ENCODE measurements around the gene TSPAN8. TPM values are rescaled to one million over a fixed set of nuclear protein-coding genes. Genes with fewer than 3 reads are reported as not detected.
"Not testable (repeated sequence)": the region's sequence is repeated elsewhere in the genome, so short reads cannot be mapped to it uniquely, and the experiment has no call there.

Gene TSPAN8
- total RNA-seq, 2 donors from 2014 or later: not detected

DNA sequence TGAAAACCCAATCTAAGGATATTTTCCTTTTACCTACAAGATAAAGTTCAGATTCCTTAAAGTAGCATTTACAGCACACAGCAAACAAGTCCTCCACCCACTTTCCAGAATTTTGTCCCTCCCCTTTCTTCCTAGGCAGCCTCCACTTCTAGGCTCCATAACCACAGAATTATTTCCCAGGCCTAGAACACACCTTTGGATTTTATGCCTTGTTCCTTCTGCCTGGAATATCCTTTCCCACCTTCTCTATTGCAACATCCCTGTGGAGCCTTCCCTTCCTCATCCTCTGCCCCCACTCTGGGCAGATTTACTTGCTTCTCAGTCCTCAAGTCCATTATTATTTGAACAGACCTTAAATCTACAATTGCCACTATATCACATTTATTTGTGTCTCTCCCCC lies 2.1 kb upstream of the TSPAN8 start:
- ATAC-seq (no peak), DNase-seq (no peak)
- H3K27me3 Mint-ChIP-seq: no peaks in the 10 kb centered on the region
- no peaks in the 10 kb centered on the region for H3K4me1 Mint-ChIP-seq
- no peaks in the 10 kb centered on the region for H3K9me3 ChIP-seq (ENCODE audit: control insufficient read depth, low read length, poor library complexity, severe bottlenecking)
- H3K27ac Mint-ChIP-seq: no peak overlapping the region
- no peaks in the 10 kb centered on the region for H3K36me3 Mint-ChIP-seq (ENCODE audit: low read depth)
- H3K4me3 Mint-ChIP-seq: no peak overlapping the region

DNA sequence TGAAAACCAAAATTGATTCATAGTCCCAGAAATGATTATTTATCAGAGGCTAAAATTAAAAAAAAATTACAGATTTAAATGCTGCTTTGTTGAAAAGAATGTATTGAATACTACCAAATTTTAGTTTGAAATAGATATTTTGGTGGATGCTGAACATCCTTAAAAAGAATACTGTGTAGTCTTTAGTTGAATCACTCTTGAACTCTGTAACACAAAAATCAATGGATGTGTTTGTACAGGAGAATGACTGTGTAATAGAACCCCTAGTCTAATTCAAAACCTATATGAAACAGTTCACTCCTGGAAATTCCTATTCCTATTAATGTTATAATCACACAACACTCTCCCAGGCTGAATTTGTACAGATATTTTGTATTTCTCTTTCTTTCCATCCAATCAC lies 1.5 kb upstream of the TSPAN8 start:
- DNase-seq (no peak), ATAC-seq (no peak)
- H3K27ac Mint-ChIP-seq: no peak overlapping the region
- H3K9me3 ChIP-seq (ENCODE audit: control insufficient read depth, low read length, poor library complexity, severe bottlenecking): no peaks in the 10 kb centered on the region
- H3K4me1 Mint-ChIP-seq: no peaks in the 10 kb centered on the region
- no peaks in the 10 kb centered on the region for H3K36me3 Mint-ChIP-seq (ENCODE audit: low read depth)
- no peak overlapping the region for H3K4me3 Mint-ChIP-seq
- no peaks in the 10 kb centered on the region for H3K27me3 Mint-ChIP-seq

DNA sequence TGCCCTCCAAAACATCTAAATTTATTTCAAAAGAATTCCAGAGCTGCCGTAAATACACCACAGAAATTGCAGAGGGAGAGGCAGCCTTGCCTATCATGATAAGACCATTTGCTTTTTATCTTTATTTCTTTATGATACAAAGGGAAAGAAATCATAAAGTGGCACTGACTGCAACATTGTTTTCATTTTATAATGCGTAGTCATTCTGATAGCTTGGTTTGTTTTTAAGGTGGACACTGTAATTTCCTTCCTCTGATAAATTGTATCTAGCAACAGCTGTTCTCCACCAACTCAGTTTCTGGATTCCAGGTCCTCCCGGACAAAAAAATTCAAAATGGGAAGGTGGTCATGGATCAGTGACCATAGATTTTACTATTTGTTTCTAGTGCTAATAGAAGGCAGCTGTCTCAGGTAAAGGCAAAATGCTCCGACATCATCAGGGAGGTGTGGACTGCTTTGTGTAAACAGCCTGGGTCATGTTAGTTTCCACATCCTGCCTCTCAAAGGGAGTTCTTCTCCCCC lies 623 bp upstream of the TSPAN8 start:
- H3K9me3 ChIP-seq (ENCODE audit: control insufficient read depth, low read length, poor library complexity, severe bottlenecking): no peaks in the 10 kb centered on the region
- Mint-ChIP-seq H3K4me3 (no peak overlapping the region), H3K27ac (no peak overlapping the region), H3K27me3 (no peaks in the 10 kb centered on the region), H3K36me3 (ENCODE audit: low read depth) (no peaks in the 10 kb centered on the region), H3K4me1 (no peaks in the 10 kb centered on the region)
- ATAC-seq (no peak), DNase-seq (no peak)

DNA sequence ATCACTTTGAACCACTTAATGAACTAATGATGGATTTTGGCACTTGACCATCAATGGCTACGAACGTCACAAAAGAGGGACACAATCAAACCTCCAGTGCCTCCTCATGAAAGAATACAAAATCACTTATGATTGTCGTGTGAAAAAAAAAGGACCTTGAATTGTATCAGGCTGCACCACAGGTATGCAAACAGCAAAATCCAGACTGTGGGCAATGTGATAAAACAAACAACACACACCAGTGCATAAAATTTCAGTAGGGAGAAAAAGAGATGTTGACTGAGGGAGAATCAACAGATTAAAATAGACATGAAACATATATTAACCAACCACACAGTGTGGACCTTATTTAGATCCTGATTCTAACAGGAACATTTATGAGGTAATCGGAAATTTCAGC lies 2.6 kb downstream of the TSPAN8 start:
- no peak for DNase-seq
- H3K27ac Mint-ChIP-seq: no peak overlapping the region
- no peak for ATAC-seq
- H3K36me3 Mint-ChIP-seq (ENCODE audit: low read depth): no peaks in the 10 kb centered on the region
- no peaks in the 10 kb centered on the region for H3K4me1 Mint-ChIP-seq
- H3K4me3 Mint-ChIP-seq: no peak overlapping the region
- no peaks in the 10 kb centered on the region for H3K9me3 ChIP-seq (ENCODE audit: control insufficient read depth, low read length, poor library complexity, severe bottlenecking)
- H3K27me3 Mint-ChIP-seq: no peaks in the 10 kb centered on the region

DNA sequence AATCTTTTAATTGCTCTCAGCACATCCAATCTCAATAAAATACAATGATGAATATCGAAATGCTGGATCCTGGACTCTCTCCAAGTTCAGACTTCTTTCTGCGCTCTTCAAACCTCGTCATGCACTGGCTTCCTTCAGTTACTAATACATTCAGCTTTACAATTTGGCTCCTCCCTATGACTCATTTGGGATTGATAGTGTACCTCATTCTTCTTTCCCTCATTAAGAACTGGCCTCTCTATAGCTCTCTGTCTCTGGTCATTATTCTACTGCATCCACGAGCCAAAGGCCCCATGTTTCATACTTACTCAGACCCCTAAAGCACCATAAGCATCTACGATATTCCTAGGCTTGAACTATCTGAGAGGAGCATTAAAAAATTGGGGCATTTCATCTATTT lies 4.9 kb downstream of the TSPAN8 start:
- Mint-ChIP-seq H3K27me3 (no peaks in the 10 kb centered on the region), H3K4me3 (no peak overlapping the region), H3K27ac (no peak overlapping the region), H3K36me3 (ENCODE audit: low read depth) (no peaks in the 10 kb centered on the region), H3K4me1 (no peaks in the 10 kb centered on the region)
- no peak for ATAC-seq
- no peaks in the 10 kb centered on the region for H3K9me3 ChIP-seq (ENCODE audit: control insufficient read depth, low read length, poor library complexity, severe bottlenecking)
- no peak for DNase-seq

DNA sequence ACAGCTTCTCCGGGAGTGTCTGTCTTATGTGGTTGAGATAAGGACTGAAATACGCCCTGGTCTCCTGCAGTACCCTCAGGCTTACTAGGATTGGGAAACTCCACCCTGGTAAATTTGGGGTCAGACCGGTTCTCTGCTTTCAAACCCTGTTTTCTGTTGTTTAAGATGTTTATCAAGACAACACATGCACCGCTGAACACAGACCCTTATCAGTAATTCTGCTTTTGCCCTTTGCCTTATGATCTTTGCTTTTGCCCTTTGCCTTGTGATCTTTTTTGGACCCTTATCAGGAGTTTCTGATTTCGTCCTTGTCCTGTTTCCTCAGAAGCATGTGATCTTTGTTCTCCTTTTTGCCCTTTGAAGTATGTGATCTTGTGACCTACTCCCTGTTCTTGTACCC lies 7.8 kb downstream of the TSPAN8 start:
- not testable (repeated sequence) for H3K27ac Mint-ChIP-seq; H3K9me3 ChIP-seq (ENCODE audit: control insufficient read depth, low read length, poor library complexity, severe bottlenecking); ATAC-seq; H3K27me3 Mint-ChIP-seq; H3K4me1 Mint-ChIP-seq; DNase-seq; H3K4me3 Mint-ChIP-seq; H3K36me3 Mint-ChIP-seq (ENCODE audit: low read depth)

DNA sequence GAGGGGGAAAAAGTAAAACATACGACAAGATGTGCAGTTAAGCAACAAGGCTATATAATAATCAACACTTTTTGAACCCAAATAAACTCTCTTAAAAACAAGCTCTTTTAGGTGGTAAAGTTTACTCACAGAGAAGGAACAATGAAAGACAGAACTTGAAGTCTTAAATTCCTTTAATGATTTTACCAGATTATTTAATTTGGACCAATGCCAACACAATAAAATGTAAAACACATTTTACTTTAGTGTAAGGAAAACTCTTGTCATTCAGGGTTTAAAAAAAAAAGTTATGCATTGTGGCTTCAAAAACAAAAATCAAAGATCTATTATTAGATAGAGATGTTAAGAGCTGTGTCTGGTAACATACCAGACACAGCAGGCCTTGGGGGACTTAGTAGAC lies 13.1 kb downstream of the TSPAN8 start:
- H3K4me3 Mint-ChIP-seq: no peak overlapping the region
- no peaks in the 10 kb centered on the region for H3K36me3 Mint-ChIP-seq (ENCODE audit: low read depth)
- DNase-seq: no peak
- H3K4me1 Mint-ChIP-seq: no peaks in the 10 kb centered on the region
- no peak overlapping the region for H3K27ac Mint-ChIP-seq
- no peaks in the 10 kb centered on the region for H3K9me3 ChIP-seq (ENCODE audit: control insufficient read depth, low read length, poor library complexity, severe bottlenecking)
- ATAC-seq: no peak
- no peaks in the 10 kb centered on the region for H3K27me3 Mint-ChIP-seq

DNA sequence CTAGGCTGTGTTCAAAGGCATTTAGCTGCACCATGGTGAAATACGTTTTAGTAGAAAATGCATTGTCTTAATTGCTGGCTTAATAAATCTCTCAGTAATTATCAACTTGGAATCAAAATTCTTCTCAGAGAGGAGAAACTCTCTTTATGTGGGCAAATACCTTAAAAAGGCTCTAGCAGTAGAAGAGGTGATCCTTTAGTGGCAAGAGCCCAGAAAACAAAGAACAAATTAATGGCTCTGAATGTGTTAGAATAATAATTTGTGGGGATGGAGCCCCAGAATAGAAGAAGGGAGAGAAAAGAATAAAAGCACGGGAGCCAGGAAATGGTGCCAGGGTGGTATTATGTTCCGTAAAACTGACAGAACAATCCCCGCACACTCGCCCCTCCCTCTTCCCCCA lies 14.8 kb downstream of the TSPAN8 start:
- no peak for ATAC-seq
- Mint-ChIP-seq H3K4me1 (no peaks in the 10 kb centered on the region), H3K4me3 (no peak overlapping the region), H3K27ac (no peak overlapping the region), H3K27me3 (no peaks in the 10 kb centered on the region), H3K36me3 (ENCODE audit: low read depth) (no peaks in the 10 kb centered on the region)
- DNase-seq: no peak
- no peaks in the 10 kb centered on the region for H3K9me3 ChIP-seq (ENCODE audit: control insufficient read depth, low read length, poor library complexity, severe bottlenecking)

DNA sequence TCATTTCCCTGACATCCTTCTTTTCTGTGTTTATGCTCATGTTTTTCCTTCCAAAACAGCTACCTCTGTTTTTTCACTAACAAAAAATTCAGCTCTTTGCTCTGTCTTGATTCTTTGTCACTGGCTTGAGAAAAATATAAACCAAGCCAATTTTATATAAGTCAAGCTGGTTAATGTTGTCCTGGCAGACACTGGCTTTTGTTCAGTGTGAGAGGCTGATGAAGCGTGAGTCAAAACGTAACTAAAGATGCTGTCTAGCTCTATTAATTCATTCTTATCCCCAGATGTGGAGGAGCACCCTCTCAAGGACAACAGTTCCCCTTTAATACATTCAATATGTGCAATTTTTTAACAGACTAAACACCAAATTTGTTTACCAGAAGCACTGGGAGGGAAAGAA lies 15.8 kb downstream of the TSPAN8 start:
- Mint-ChIP-seq H3K4me1 (no peaks in the 10 kb centered on the region), H3K27me3 (no peaks in the 10 kb centered on the region), H3K4me3 (no peak overlapping the region), H3K36me3 (ENCODE audit: low read depth) (no peaks in the 10 kb centered on the region), H3K27ac (no peak overlapping the region)
- ATAC-seq: no peak
- H3K9me3 ChIP-seq (ENCODE audit: control insufficient read depth, low read length, poor library complexity, severe bottlenecking): no peaks in the 10 kb centered on the region
- no peak for DNase-seq

DNA sequence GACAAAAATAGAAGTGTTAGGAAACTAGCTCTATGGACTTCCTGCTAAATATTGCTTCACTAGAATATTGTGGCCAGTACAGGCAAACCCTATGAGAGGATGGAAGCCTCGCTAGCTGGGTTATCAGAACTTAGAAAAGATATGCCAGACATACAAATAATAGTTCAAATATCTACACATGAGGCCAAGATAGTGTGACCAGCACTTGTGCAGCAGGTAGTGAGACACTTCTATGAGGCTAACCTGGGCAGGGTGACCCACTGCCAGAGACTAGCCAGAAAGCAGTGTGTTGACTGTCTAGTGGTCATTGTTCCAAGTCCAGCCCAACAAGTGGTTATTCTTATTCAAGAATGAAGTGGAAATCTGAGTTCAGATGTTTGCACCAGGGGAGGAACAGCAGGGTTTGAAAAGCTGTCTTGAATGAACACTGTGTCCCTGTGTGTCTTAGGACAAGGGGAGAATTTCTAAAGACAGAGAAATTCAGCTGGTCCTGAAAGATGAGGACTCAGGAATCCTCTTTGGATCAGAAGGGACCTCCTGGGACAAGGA lies 16.3 kb downstream of the TSPAN8 start:
- DNase-seq: no peak
- Mint-ChIP-seq H3K27ac (no peak overlapping the region), H3K27me3 (no peaks in the 10 kb centered on the region), H3K4me3 (no peak overlapping the region), H3K4me1 (no peaks in the 10 kb centered on the region), H3K36me3 (ENCODE audit: low read depth) (no peaks in the 10 kb centered on the region)
- ATAC-seq: no peak
- H3K9me3 ChIP-seq (ENCODE audit: control insufficient read depth, low read length, poor library complexity, severe bottlenecking): no peaks in the 10 kb centered on the region

DNA sequence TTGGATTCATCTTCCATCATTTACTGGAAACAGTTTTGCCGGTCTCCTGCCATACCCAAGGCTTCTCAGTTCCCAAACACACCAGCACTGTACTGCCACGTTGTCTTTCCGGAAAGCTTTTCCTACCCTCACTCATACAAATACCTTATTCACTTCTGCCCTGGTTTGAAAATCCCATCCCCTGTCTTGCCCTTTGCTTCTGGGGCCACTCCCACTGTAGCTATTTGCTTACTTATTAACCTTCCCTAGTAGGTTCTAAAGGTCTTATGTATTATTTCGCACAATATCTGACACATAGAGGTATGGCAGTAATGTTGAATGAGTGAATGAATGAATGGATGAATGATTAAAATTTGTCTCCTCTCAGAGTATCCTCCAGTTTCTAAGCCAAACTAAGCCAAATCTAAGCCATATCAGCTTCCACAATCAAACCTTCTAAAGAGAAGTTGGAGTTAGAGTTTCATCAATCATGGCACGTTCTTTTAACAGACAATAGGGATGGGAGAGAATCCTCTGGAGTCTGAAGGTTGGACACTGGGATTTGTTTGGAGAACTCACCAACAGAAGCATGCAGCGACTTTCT lies 18.6 kb downstream of the TSPAN8 start:
- H3K36me3 Mint-ChIP-seq (ENCODE audit: low read depth): no peaks in the 10 kb centered on the region
- no peaks in the 10 kb centered on the region for H3K4me1 Mint-ChIP-seq
- no peak overlapping the region for H3K4me3 Mint-ChIP-seq
- no peaks in the 10 kb centered on the region for H3K9me3 ChIP-seq (ENCODE audit: control insufficient read depth, low read length, poor library complexity, severe bottlenecking)
- no peak overlapping the region for H3K27ac Mint-ChIP-seq
- H3K27me3 Mint-ChIP-seq: no peaks in the 10 kb centered on the region
- DNase-seq (no peak), ATAC-seq (no peak)

DNA sequence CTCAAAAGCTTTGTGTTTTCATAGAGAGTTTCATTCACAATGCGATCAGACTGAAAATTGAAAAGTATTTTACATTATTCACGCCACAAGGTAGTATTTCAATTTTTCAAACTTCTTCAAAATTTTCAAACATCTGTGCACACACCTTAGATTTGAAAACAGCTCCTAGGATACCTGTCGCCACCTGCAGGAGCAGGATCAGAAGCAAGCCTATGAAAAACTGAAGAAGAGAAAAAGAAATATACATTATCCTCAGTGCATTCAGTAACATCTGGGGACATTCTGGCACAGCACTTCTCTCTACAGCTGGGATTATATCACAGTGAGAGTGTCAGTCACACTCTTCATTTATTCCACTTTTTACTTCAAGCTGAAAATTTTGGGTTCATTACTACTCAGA lies 19.8 kb downstream of the TSPAN8 start:
- no peak overlapping the region for H3K27ac Mint-ChIP-seq
- ATAC-seq (no peak), DNase-seq (no peak)
- no peaks in the 10 kb centered on the region for H3K4me1 Mint-ChIP-seq
- H3K27me3 Mint-ChIP-seq: no peaks in the 10 kb centered on the region
- no peaks in the 10 kb centered on the region for H3K36me3 Mint-ChIP-seq (ENCODE audit: low read depth)
- no peaks in the 10 kb centered on the region for H3K9me3 ChIP-seq (ENCODE audit: control insufficient read depth, low read length, poor library complexity, severe bottlenecking)
- no peak overlapping the region for H3K4me3 Mint-ChIP-seq

DNA sequence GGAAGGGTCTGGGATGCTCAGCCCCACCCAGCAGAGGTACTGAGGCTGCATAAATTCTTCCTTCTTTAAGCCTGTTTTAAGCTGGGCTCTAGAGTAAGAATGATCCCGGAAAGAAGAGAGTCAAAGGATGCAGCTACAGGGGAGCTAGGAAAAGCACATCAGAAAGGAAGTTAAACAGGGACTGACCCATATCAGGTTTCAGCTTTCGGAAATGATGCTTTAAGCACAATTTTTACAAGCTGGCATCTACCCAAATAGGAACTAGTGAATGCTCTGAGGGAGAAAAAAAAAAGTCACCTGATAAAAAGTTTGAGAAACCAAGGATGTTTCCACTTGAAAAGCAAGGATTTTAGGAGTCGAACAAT lies 22.0 kb downstream of the TSPAN8 start:
- Mint-ChIP-seq H3K27me3 (no peaks in the 10 kb centered on the region), H3K4me3 (no peak overlapping the region), H3K4me1 (no peaks in the 10 kb centered on the region), H3K27ac (no peak overlapping the region), H3K36me3 (ENCODE audit: low read depth) (no peaks in the 10 kb centered on the region)
- no peak for ATAC-seq
- no peak for DNase-seq
- no peaks in the 10 kb centered on the region for H3K9me3 ChIP-seq (ENCODE audit: control insufficient read depth, low read length, poor library complexity, severe bottlenecking)

DNA sequence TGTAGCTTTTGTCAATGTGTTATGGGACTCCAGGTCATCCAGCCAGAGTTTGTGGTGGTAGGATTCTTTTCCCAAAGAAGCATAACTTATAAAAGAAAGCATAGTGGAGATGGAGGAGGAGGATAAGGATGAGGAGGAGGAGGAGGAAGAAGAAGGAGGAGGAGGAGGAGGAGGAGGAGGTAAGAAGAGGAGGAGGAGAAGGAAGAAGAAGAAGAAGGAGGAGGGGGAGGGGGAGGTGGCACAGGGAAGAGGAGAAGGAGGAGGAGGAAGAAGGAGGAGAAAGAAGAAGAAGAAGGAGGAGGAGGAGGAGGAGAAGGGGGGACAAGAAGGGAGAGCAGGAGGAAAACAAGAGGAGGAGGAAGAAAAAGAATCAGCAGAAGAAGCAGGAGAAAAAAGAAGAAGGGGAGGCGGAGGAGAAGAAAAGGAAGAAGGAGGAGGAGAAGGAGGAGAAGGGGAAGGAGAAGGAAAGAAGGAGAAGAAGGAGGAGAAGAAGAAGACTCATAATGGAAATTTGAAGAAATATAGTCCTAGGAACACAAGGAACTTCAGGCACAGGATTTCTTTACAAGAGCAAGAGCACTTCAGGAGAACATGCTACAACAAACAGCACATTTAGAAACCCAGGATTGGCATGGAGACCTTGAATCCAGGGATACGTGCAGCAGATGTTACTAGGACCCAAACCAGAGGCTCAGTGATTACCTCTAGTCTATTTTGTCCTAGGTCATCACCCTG lies 22.6 kb downstream of the TSPAN8 start:
- H3K36me3 Mint-ChIP-seq (ENCODE audit: low read depth): no peaks in the 10 kb centered on the region
- H3K4me1 Mint-ChIP-seq: no peaks in the 10 kb centered on the region
- no peaks in the 10 kb centered on the region for H3K9me3 ChIP-seq (ENCODE audit: control insufficient read depth, low read length, poor library complexity, severe bottlenecking)
- DNase-seq (no peak), ATAC-seq (no peak)
- H3K27ac Mint-ChIP-seq: no peak overlapping the region
- no peak overlapping the region for H3K4me3 Mint-ChIP-seq
- no peaks in the 10 kb centered on the region for H3K27me3 Mint-ChIP-seq

All from T-helper 17 cell (primary cell).